Caco-2 (cell line): ENCODE measurements around the gene TRDMT1. TPM values are rescaled to one million over a fixed set of nuclear protein-coding genes. Genes with fewer than 3 reads are reported as not detected.

Experiments
- BruUV-seq: library from RNA; stranded (reverse); fragments of 400-500 nt; replicated peaks from 2 replicates; lab custom pipeline; 2021; lab: Mats Ljungman, UMichigan
- CTCF ChIA-PET: fragments of 300-600 bp; sonication (Branson Sonifier 250); formaldehyde crosslinking; loops from one replicate; lab custom pipeline; 2022; ENCODE audit warnings: antibody characterized with exemption; lab: Charles Lee
- POLR2A ChIA-PET: fragments of 300-600 bp; sonication (Branson Sonifier 250); formaldehyde crosslinking; loops from one replicate; lab custom pipeline; 2022; ENCODE audit warnings: antibody characterized with exemption; lab: Charles Lee
- DNase-seq, 2 experiments: peaks; one replicate each; pipeline versions ENCODE4 v3.0.0 to v3.0.0-alpha.2; 2020 to 2022
- H3K27me3 ChIP-seq: replicated peaks from 2 replicates; pipeline ENCODE4 v1.6.0; 2011; ENCODE audit warnings: low read length; ENCODE audit not compliant: control insufficient read depth, insufficient read depth
- H3K36me3 ChIP-seq: 2 replicates; pipeline ENCODE4 v1.5.1; 2011; ENCODE audit warnings: low read length; ENCODE audit not compliant: control insufficient read depth, insufficient read depth
- H3K4me1 ChIP-seq: fragments of 250-450 bp; sonication (Bioruptor Pico); 2 replicates; pipeline ENCODE4 v1.5.1; 2020; ENCODE audit warnings: mild to moderate bottlenecking
- H3K4me3 ChIP-seq: 2 replicates; pipeline ENCODE4 v1.5.1; 2011; ENCODE audit warnings: low read depth, mild to moderate bottlenecking, control low read depth, low read length
- H3K9me3 ChIP-seq: fragments of 250-450 bp; sonication (Bioruptor Pico); 2 replicates; pipeline ENCODE4 v1.5.1; 2020; ENCODE audit warnings: mild to moderate bottlenecking, moderate library complexity
- H3K27ac Mint-ChIP-seq: one replicate; pipeline ENCODE4 v1.8.0; 2022; ENCODE audit warnings: mixed read lengths; ENCODE audit not compliant: unreplicated experiment
- H3K27me3 Mint-ChIP-seq: one replicate; pipeline ENCODE4 v1.8.0; 2022; ENCODE audit warnings: mixed read lengths; ENCODE audit not compliant: insufficient read depth, unreplicated experiment
- H3K36me3 Mint-ChIP-seq: one replicate; pipeline ENCODE4 v1.8.0; 2022; ENCODE audit warnings: mild to moderate bottlenecking, mixed read lengths; ENCODE audit not compliant: insufficient read depth, unreplicated experiment
- H3K4me1 Mint-ChIP-seq: one replicate; pipeline ENCODE4 v1.8.0; 2022; ENCODE audit warnings: low read depth, mixed read lengths; ENCODE audit not compliant: unreplicated experiment
- H3K4me3 Mint-ChIP-seq: one replicate; pipeline ENCODE4 v1.8.0; 2022; ENCODE audit warnings: mild to moderate bottlenecking, moderate library complexity, mixed read lengths; ENCODE audit not compliant: unreplicated experiment
- H3K9me3 Mint-ChIP-seq: one replicate; pipeline ENCODE4 v1.8.0; 2022; ENCODE audit warnings: mixed read lengths; ENCODE audit not compliant: unreplicated experiment
- intact Hi-C: fragments of 100-400 bp; cut with micrococcal nuclease; formaldehyde crosslinking; loops from one replicate; pipeline ENCODE4 v1.10.0; 2022; ENCODE audit not compliant: unreplicated experiment
- total RNA-seq: library from RNA; stranded (reverse); gene quantifications from 2 replicates; pipeline ENCODE4 v1.2.3, GENCODE V29; 2022
- TF ChIP-seq, protein P1 (sequence below), 2 experiments: fragments of 200-600 bp in 1 of 2; IDR thresholded peaks; 1 replicate in 1 of 2; 2 replicates in 1 of 2; pipeline versions ENCODE4 v1.5.1 to v1.8.0; 2011 to 2022; ENCODE audit warnings: antibody characterized with exemption in 1 of 2, control low read depth in 1 of 2, inconsistent platforms in 1 of 2, low read depth in 1 of 2, low read length in 1 of 2, mild to moderate bottlenecking in 1 of 2, moderate library complexity in 1 of 2; ENCODE audit not compliant: insufficient read depth in 1 of 2, severe bottlenecking in 1 of 2, unreplicated experiment in 1 of 2

The TRDMT1 gene
- total RNA-seq, 1 experiment from 2014 or later, result 8.6 TPM

DNA sequence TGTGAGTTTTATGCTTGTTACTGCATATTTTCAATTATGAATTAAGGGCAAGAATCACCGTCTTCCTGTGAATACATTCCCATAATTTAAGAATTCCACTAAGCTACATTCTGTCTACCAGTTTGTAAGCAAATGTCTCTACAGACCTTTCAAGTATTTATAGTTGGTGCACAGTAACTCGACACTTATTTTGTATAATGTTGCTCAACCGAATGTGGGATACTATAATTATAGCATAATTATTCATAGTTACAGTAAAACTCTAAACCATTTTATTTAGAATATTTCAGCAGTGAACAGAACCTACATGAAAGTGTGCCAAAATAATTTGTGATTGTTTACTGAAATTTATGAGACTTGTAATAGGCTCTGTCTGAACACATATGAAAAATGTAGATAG, 54.6 kb downstream of the TRDMT1 start:
- BruUV-seq, result no TSS peak
- CTCF ChIA-PET, result no interaction called here
- peaks cover 46% of the 10 kb centered on the region for H3K4me1 Mint-ChIP-seq

DNA sequence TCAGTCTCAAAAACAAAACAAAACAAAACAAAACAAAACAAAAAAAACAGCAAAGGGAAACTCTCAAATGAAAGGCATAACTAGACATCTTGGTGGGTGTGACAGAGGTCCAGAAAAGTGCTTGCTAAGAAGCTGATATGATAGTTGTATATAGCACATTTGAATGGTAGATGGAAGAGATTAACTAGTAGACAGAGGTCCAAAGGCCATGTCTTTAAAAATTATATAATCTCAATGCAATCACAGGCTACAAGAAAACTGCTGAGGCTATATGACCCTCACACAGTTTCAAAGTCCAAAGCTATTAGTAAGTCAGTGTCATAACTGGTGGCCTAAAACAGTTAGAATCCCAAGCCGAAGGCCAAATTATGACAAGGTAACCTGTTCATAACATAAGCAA, 56.2 kb downstream of the TRDMT1 start:
- TF ChIP-seq, protein P1, sequence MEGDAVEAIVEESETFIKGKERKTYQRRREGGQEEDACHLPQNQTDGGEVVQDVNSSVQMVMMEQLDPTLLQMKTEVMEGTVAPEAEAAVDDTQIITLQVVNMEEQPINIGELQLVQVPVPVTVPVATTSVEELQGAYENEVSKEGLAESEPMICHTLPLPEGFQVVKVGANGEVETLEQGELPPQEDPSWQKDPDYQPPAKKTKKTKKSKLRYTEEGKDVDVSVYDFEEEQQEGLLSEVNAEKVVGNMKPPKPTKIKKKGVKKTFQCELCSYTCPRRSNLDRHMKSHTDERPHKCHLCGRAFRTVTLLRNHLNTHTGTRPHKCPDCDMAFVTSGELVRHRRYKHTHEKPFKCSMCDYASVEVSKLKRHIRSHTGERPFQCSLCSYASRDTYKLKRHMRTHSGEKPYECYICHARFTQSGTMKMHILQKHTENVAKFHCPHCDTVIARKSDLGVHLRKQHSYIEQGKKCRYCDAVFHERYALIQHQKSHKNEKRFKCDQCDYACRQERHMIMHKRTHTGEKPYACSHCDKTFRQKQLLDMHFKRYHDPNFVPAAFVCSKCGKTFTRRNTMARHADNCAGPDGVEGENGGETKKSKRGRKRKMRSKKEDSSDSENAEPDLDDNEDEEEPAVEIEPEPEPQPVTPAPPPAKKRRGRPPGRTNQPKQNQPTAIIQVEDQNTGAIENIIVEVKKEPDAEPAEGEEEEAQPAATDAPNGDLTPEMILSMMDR (IDR thresholded peaks at IDR 0.05; ENCODE audit: insufficient read depth in 1 of 2, low read depth in 1 of 2, low read length in 1 of 2, severe bottlenecking in 1 of 2, unreplicated experiment in 1 of 2), result no peak
- CTCF ChIA-PET, result no interaction called here

More for the DNA sequence above, 54.6 kb downstream of the TRDMT1 start:
- no peaks in the 10 kb centered on the region for H3K36me3 Mint-ChIP-seq
- H3K9me3 ChIP-seq, result no peaks in the 10 kb centered on the region
- H3K27me3 Mint-ChIP-seq, result no peaks in the 10 kb centered on the region
- POLR2A ChIA-PET, result no interaction called here
- H3K36me3 ChIP-seq, result no peaks in the 10 kb centered on the region
- H3K27me3 ChIP-seq, result no peaks in the 10 kb centered on the region
- H3K9me3 Mint-ChIP-seq, result no peaks in the 10 kb centered on the region
- no peak overlapping the region for H3K4me3 ChIP-seq
- no peak for DNase-seq
- peaks cover 34% of the 10 kb centered on the region for H3K4me1 ChIP-seq
- TF ChIP-seq, protein P1 (IDR thresholded peaks at IDR 0.05; ENCODE audit: insufficient read depth in 1 of 2, low read depth in 1 of 2, low read length in 1 of 2, severe bottlenecking in 1 of 2, unreplicated experiment in 1 of 2), result no peak
- no peak overlapping the region for H3K27ac Mint-ChIP-seq
- no peak overlapping the region for H3K4me3 Mint-ChIP-seq
- intact Hi-C loops, result no loop called here

DNA sequence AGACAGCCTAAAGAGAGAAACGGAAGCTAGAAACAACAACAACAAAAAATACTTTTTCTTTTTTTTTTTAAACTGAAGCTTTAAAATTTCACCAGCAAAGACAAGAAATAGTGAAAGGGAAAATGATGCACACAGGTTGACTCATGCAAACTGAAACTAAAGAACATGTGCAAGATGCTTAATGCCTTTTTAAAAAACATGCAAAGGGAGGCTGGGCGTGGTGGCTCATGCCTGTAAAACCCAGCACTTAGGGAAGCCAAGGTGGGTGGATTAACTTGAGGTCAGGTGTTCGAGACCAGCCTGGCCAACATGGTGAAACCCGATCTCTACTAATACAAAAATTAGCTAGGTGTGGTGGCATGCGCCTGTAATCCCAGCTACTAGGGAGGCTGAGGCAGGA, 56.7 kb downstream of the TRDMT1 start:
- no peak for DNase-seq
- no peaks in the 10 kb centered on the region for H3K36me3 ChIP-seq
- intact Hi-C loops, result no loop called here
- Mint-ChIP-seq H3K4me3 (no peak overlapping the region), H3K9me3 (peaks cover 9% of the 10 kb centered on the region), H3K27me3 (no peaks in the 10 kb centered on the region), H3K27ac (no peak overlapping the region), H3K4me1 (peaks cover 45% of the 10 kb centered on the region), H3K36me3 (no peaks in the 10 kb centered on the region)
- POLR2A ChIA-PET, result no interaction called here
- no TSS peak for BruUV-seq
- H3K4me1 ChIP-seq, result peaks cover 34% of the 10 kb centered on the region
- H3K4me3 ChIP-seq, result no peak overlapping the region
- H3K27me3 ChIP-seq, result no peaks in the 10 kb centered on the region
- TF ChIP-seq, protein P1 (IDR thresholded peaks at IDR 0.05; ENCODE audit: insufficient read depth in 1 of 2, low read depth in 1 of 2, low read length in 1 of 2, severe bottlenecking in 1 of 2, unreplicated experiment in 1 of 2), result no peak
- H3K9me3 ChIP-seq, result 0 out of 2 replicates have a peak, but pooled peaks cover 6% of the 10 kb centered on the region
- CTCF ChIA-PET, result no interaction called here

More for the DNA sequence above, 56.2 kb downstream of the TRDMT1 start:
- Mint-ChIP-seq H3K4me1 (peaks cover 46% of the 10 kb centered on the region), H3K27me3 (no peaks in the 10 kb centered on the region), H3K9me3 (peaks cover 9% of the 10 kb centered on the region), H3K4me3 (no peak overlapping the region), H3K36me3 (no peaks in the 10 kb centered on the region), H3K27ac (no peak overlapping the region)
- Histone ChIP-seq H3K27me3 (no peaks in the 10 kb centered on the region), H3K4me1 (peaks cover 34% of the 10 kb centered on the region), H3K36me3 (no peaks in the 10 kb centered on the region), H3K4me3 (no peak overlapping the region), H3K9me3 (0 out of 2 replicates have a peak, but pooled peaks cover 6% of the 10 kb centered on the region)
- no peak for DNase-seq
- intact Hi-C loops, result no loop called here
- POLR2A ChIA-PET, result no interaction called here
- BruUV-seq, result no TSS peak
